ENCODE measurements around the gene SPPL2B. TPM values are rescaled to one million over a fixed set of nuclear protein-coding genes. Genes with fewer than 3 reads are reported as not detected.

SPPL2B gene
- total RNA-seq, 1 donor from 2014 or later: 142 TPM

DNA sequence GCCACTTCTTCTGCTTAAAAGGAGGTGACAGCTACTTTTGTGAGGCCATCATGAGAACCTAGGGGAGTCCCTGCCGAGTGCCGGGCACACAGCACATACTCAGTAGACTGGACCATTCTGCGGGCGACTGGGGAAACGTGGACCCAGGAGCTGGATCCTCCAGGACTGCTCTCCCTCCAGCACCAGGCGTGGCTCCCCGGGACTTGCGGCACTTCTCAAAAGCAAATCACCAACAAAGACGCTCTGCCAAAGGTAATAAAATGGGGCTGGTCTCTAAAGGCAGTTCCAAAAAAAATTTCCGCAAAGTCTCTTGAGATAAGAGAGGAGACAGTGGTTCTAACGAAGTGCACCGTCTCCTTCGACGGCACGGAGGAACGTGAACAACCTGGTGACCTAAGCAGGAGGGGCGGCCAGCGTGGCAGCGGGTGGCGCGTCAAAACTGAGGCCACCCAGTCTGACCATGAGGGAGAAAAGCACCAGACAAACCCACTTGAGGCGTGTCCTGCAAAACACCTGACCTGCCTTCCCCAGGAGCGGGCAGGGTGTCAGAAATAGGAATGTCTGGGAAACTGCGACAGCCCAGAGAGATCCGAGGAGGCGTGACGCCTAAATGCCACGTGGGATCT is 30.2 kb downstream of the SPPL2B start:
- intact Hi-C loops (cut with micrococcal nuclease): no loop called here
- CTCF ChIA-PET: no interaction called here
- Mint-ChIP-seq H3K9me3 (no peaks in the 10 kb centered on the region), H3K4me1 (peaks cover 4% of the 10 kb centered on the region), H3K27ac (no peak overlapping the region), H3K36me3 (ENCODE audit: low read depth) (peaks cover 7% of the 10 kb centered on the region), H3K4me3 (no peak overlapping the region), H3K27me3 (peaks cover 4% of the 10 kb centered on the region)
- POLR2A ChIA-PET: no interaction called here
- TF ChIP-seq, protein P1, sequence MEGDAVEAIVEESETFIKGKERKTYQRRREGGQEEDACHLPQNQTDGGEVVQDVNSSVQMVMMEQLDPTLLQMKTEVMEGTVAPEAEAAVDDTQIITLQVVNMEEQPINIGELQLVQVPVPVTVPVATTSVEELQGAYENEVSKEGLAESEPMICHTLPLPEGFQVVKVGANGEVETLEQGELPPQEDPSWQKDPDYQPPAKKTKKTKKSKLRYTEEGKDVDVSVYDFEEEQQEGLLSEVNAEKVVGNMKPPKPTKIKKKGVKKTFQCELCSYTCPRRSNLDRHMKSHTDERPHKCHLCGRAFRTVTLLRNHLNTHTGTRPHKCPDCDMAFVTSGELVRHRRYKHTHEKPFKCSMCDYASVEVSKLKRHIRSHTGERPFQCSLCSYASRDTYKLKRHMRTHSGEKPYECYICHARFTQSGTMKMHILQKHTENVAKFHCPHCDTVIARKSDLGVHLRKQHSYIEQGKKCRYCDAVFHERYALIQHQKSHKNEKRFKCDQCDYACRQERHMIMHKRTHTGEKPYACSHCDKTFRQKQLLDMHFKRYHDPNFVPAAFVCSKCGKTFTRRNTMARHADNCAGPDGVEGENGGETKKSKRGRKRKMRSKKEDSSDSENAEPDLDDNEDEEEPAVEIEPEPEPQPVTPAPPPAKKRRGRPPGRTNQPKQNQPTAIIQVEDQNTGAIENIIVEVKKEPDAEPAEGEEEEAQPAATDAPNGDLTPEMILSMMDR (IDR thresholded peaks at IDR 0.05): no peak
- DNase-seq: no peak
- ATAC-seq (ENCODE audit: low read depth): no peak

DNA sequence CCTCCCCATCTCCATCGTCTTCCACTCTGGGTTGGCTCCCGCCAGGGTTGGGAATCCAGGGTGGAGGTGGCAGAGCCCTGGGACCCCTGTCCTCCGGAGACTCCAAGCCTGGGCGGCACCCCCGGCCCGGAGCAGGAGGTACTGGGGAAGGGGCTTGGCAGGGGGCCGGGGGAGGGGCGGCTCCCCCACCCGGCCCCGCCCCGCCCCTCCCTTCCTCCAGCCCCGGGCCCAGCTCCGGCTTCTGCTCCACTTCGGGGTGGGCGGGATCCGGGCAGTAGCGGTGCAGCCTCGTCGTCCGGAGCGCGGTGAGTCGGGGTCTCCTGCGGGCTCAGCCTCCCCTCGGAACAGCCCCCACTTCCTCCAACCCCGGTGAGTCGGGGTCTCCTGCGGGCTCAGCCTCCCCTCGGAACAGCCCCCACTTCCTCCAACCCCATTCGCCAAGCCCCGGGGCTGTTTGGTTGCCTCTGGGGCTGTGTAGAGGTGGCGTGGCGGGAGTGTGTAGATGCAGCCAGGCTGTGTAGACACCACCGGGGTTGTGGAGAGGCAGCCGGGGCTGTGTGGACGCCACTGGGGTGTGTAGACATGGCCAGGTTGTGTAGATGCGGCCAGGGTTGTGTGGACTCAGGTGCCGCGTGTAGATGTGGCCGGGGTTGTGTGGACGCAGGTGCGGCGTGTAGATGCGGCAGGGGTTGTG is 31.7 kb downstream of the SPPL2B start, which contains the start of gene TMPRSS9:
TMPRSS9 (plus strand) TSS at position 274 of the 694 bp plus-strand sequence. CDS start 29,521 bp downstream, outside the sequence.
- ChIA-PET POLR2A (interaction anchor here (0.6 kb wide), 1 partner anchor 118 kb away, joined by 3 read pairs; no protein-coding TSS in a partner anchor), CTCF (no interaction called here)
- no peaks in the 10 kb centered on the region for H3K36me3 Mint-ChIP-seq (ENCODE audit: low read depth)
- H3K4me3 Mint-ChIP-seq: no peak within 1 kb of the TSS
- DNase-seq: no peak
- ATAC-seq (ENCODE audit: low read depth): no peak
- intact Hi-C loops (cut with micrococcal nuclease): no loop called here
- no peaks in the 10 kb centered on the region for H3K9me3 Mint-ChIP-seq
- H3K27ac Mint-ChIP-seq: no peak within 1 kb of the TSS
- H3K27me3 Mint-ChIP-seq: peaks cover 4% of the 10 kb centered on the region
- peaks cover 4% of the 10 kb centered on the region for H3K4me1 Mint-ChIP-seq
- TF ChIP-seq, protein P1 (IDR thresholded peaks at IDR 0.05): no peak

DNA sequence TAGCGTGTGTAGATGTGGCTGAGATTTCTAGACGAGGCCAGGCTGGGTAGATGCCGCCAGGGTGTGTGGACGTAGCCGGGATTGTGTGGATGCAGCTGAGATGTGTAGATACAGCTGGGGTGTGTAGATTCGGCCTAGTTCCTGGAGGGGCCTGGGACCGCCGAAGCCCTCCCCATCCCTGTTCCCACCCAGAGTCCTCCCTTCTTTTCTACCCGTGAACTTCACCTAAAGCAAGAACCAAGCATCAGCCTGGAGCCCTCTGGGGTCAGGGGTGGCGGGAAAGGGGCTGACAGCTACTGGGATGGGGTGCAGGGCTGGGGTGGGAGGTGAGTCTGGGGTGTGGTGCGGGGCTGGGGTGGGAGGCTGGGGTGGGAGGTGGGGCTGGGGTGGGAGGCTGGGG is 32.3 kb downstream of the SPPL2B start:
- Mint-ChIP-seq H3K4me3 (no peak overlapping the region), H3K36me3 (ENCODE audit: low read depth) (no peaks in the 10 kb centered on the region), H3K27me3 (peaks cover 4% of the 10 kb centered on the region), H3K4me1 (peaks cover 4% of the 10 kb centered on the region), H3K9me3 (no peaks in the 10 kb centered on the region), H3K27ac (no peak overlapping the region)
- CTCF ChIA-PET: no interaction called here
- POLR2A ChIA-PET: no interaction called here
- DNase-seq: no peak
- no peak for ATAC-seq (ENCODE audit: low read depth)
- intact Hi-C loops (cut with micrococcal nuclease): no loop called here
- TF ChIP-seq, protein P1 (IDR thresholded peaks at IDR 0.05): no peak

DNA sequence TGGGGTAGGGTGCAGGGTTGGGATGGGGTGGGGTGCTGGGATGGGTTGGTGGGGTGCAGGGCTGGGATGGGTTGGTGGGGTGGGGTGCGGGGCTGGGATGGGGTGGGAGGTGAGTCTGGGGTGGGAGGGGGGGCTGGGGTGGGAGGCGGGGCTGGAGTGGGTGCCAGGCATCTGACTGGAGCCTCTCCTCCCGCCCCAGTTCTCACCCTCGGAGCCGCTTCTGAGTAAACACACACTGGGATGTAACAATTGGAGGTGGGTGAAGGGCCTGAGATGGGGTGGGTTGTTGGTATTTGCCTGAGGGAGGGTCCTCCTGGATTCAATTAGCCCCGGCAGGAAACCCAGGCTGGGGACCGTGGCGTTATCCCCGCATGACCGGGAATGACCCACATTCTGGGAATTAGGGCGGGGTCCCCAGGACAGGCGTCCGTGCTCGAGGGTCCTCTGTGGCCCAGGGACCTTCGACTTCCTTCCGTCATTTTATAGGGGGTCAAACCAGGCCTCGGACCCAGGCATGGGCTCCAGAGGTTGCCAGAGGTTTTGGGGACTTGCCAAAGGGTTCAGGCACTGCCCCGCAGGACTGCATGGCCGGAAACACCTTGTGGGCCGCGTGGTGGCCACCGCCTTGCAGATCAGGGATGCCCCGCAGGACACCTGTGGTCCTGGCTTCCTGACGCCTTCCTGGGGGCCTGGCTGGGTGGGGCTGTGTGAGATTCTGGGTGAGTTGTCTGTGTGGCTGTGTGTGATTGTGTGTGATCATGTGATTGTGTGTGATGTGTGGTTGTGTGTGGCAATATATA is 33.0 kb downstream of the SPPL2B start:
- ChIA-PET POLR2A (no interaction called here), CTCF (no interaction called here)
- Mint-ChIP-seq H3K4me3 (no peak overlapping the region), H3K36me3 (ENCODE audit: low read depth) (no peaks in the 10 kb centered on the region), H3K4me1 (peaks cover 4% of the 10 kb centered on the region), H3K27me3 (peaks cover 4% of the 10 kb centered on the region), H3K9me3 (no peaks in the 10 kb centered on the region), H3K27ac (no peak overlapping the region)
- DNase-seq: no peak
- intact Hi-C loops (cut with micrococcal nuclease): no loop called here
- ATAC-seq (ENCODE audit: low read depth): no peak
- TF ChIP-seq, protein P1 (IDR thresholded peaks at IDR 0.05): no peak
